HEK293T (cell line): ENCODE measurements around the gene KRTAP5-4.

Experiments used
- ARNT ChIP-seq: fragments of 450-650 bp; IDR thresholded peaks from 2 replicates; pipeline ENCODE4 v1.6.1; 2017; ENCODE audit warnings: mild to moderate bottlenecking
- CTBP1 ChIP-seq: fragments of 450-650 bp; IDR thresholded peaks from 2 replicates; pipeline ENCODE4 v1.6.1; 2016; ENCODE audit warnings: borderline replicate concordance
- FOXA1 ChIP-seq: fragments of 450-650 bp; IDR thresholded peaks from 2 replicates; pipeline ENCODE4 v1.6.1; 2016; ENCODE audit warnings: mild to moderate bottlenecking
- FOXK2 ChIP-seq: fragments of 450-650 bp; IDR thresholded peaks from 2 replicates; pipeline ENCODE4 v1.6.1; 2016; ENCODE audit warnings: mild to moderate bottlenecking
- FOXM1 ChIP-seq: fragments of 450-650 bp; IDR thresholded peaks from 2 replicates; pipeline ENCODE4 v1.6.1; 2017; ENCODE audit warnings: mild to moderate bottlenecking, borderline replicate concordance
- HDGF ChIP-seq: fragments of 450-650 bp; IDR thresholded peaks from 2 replicates; pipeline ENCODE4 v1.6.1; 2017; ENCODE audit warnings: antibody characterized with exemption, borderline replicate concordance
- L3MBTL2 ChIP-seq: fragments of 450-650 bp; conservative IDR thresholded peaks from 2 replicates; pipeline ENCODE4 v1.6.1; 2016; ENCODE audit warnings: mild to moderate bottlenecking
- LEF1 ChIP-seq: fragments of 450-650 bp; IDR thresholded peaks from 2 replicates; pipeline ENCODE4 v1.6.1; 2017; ENCODE audit warnings: mild to moderate bottlenecking, borderline replicate concordance
- PKNOX1 ChIP-seq: fragments of 450-650 bp; IDR thresholded peaks from 2 replicates; pipeline ENCODE4 v1.6.1; 2016
- SP1 ChIP-seq: fragments of 450-650 bp; IDR thresholded peaks from 2 replicates; pipeline ENCODE4 v1.6.1; 2017
- SUZ12 ChIP-seq: fragments of 450-650 bp; IDR thresholded peaks from 2 replicates; pipeline ENCODE4 v1.6.1; 2016; ENCODE audit warnings: mild to moderate bottlenecking
- TARDBP ChIP-seq: fragments of 450-650 bp; IDR thresholded peaks from 2 replicates; pipeline ENCODE4 v1.6.1; 2016
- ZNF384 ChIP-seq: fragments of 450-650 bp; IDR thresholded peaks from 2 replicates; pipeline ENCODE4 v1.6.1; 2016

DNA sequence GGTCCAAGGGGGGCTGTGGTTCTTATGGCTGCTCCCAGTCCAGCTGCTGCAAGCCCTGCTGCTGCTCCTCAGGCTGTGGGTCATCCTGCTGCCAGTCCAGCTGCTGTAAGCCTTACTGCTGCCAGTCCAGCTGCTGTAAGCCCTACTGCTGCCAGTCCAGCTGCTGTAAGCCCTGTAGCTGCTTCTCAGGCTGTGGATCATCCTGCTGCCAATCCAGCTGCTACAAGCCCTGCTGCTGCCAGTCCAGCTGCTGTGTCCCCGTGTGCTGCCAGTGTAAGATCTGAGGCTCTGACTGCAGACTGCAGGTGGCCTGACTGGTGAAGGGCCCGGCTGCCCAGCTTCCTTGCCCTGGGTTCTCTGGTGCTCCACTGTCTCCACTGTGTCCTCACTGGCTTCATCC, 8.3 kb upstream of the KRTAP5-4 start:
- TF ChIP-seq ZNF384 (no peak), ARNT (no peak), SP1 (no peak), FOXA1 (no peak), FOXM1 (no peak), TARDBP (no peak), LEF1 (no peak), L3MBTL2 (no peak), SUZ12 (no peak), CTBP1 (no peak), PKNOX1 (no peak), HDGF (no peak), FOXK2 (no peak)
